HG03175 (cell line): ENCODE results near the gene CETN1.
A peak's percentile ranks its signal among the peaks of the same experiment; 100 is the strongest.

Experiments used
- ATAC-seq: cut with Tn5 transposase; IDR thresholded peaks from one replicate; pipeline ENCODE4 v1.9.1; 2021; ENCODE audit warnings: mild to moderate bottlenecking, moderate library complexity; ENCODE audit not compliant: unreplicated experiment

Gene CETN1

DNA sequence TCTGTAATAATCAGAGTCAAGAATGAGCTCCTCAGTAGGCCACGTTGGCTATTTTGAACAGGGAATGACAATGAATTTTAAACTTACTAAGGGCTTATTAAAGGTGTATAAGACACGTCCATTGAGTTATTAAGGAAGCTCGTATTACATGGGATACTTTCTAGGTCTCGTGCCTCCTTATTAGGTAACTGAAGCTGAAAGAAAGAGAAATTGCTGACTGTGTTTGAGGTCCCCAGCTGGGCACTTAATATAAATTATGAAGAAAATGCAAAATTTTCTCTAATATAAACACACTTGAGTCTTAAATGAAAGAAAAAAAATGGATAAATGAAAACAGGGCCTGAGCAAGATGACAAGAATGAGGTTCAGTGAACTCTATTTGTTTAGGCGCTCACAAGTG is 38.4 kb downstream of the CETN1 start:
- no peak for ATAC-seq

GRCh38 chr18:621291-622043 is 41.3 kb downstream of the CETN1 start:
- no peak for ATAC-seq

GRCh38 chr18:622289-622688 is 42.1 kb downstream of the CETN1 start:
- ATAC-seq, result no peak

DNA sequence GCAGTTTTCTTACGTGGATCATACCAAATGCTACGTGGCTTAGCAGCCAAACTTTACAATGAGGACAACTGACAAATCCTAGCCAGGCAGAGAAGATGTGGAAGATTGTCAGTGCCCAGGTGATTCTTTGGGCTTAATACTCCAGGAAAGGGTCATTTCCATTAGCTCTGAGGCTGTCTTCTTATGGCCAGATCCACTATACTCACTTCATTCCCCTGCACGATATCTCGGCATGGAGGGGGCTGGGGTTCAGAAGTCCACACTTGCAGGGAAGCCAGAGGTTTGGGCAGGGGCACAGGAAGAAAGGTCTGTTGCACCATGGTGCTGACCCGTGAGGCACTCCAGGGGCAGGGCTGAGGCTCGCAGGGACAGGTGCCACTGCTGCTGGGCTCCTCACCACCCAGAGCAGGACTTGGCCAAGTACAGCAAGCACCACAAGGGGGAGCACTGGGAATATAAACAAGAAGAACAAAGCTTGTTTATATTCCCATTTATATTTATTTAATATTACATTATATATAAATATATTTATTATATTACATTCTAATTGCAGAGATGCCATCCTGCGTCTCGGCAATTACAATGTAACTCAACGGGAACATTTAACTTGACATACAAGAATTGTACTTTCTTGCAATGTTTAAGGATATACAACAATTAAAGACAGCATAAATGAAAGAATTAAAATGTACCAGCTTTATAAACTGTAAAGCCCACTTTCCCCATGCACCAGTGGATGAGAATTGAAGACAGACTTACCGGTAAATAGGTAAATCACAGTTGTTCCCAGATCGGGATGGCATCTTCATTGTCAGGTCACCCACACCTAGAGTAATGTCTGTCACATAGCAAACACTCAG is 43.8 kb downstream of the CETN1 start:
- peak; percentile 70 for ATAC-seq

DNA sequence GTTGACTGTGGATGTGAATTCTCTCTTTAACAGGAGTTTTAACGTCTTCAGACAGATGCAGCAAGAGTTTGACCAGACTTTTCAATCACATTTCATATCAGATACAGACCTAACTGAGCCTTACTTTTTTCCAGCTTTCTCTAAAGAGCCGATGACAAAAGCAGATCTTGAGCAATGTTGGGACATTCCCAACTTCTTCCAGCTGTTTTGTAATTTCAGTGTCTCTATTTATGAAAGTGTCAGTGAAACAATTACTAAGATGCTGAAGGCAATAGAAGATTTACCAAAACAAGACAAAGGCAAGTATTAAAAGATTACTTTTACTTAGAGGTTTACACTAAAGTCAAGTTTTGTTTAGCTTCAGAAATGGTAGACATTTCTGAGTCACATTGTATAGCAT is 47.1 kb downstream of the CETN1 start:
- no peak for ATAC-seq

GRCh38 chr18:629269-630150 is 49.3 kb downstream of the CETN1 start:
- ATAC-seq, result no peak

DNA sequence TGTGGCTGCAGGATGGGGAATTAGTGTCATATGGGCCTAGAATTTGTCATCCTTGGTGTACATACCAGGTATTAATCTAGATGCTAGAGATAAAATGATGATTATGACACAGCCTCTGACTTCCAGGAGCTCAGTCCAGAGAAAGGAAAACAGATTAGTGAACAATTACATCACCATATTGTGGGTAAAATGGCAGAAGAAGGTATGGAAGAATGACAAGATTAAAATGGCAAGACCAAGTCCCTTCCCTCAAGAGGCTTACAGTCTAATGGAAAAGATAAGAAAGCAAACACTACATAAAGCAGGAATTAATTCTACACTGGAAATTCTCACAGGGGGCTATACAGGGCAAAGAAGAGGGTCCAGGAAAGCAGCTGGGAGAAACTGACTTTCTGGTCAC is 51.4 kb downstream of the CETN1 start:
- ATAC-seq, result no peak
